ENCODE data around the gene EFNA2. TPM values are rescaled to one million over a fixed set of nuclear protein-coding genes. Genes with fewer than 3 reads are reported as not detected.

Gene EFNA2
- total RNA-seq, 1 donor from 2014 or later = not detected

DNA sequence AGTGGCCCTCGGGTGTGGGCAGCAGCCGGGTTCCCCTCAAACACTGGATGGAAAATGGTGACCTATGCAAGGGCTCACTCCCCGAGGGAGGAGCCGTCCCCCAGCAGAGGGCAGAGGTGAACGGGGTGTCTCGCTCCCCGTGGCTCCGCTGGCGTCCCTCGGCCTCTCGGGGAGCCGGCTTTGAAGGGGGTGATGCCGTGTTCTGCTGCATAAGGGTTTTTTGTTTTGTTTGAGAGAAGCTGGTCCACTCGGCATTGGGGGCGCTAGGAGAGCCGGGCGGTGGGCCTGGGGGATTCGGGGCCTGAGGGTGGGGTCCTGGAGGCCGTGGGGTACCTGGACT lies 4.0 kb downstream of the EFNA2 start:
- intact Hi-C loops (cut with DNase I) = no loop called here
- peaks cover 18% of the 10 kb centered on the region for H3K27me3 ChIP-seq
- H3K27ac ChIP-seq = no peak overlapping the region
- no peaks in the 10 kb centered on the region for H3K9me3 ChIP-seq
- DNase-seq (ENCODE audit: extremely low spot score in 2 of 2) = no peak
- no peak overlapping the region for H3K4me3 ChIP-seq
- peaks cover 19% of the 10 kb centered on the region for H3K4me1 ChIP-seq
- H3K36me3 ChIP-seq = no peaks in the 10 kb centered on the region
- TF ChIP-seq, protein P1, sequence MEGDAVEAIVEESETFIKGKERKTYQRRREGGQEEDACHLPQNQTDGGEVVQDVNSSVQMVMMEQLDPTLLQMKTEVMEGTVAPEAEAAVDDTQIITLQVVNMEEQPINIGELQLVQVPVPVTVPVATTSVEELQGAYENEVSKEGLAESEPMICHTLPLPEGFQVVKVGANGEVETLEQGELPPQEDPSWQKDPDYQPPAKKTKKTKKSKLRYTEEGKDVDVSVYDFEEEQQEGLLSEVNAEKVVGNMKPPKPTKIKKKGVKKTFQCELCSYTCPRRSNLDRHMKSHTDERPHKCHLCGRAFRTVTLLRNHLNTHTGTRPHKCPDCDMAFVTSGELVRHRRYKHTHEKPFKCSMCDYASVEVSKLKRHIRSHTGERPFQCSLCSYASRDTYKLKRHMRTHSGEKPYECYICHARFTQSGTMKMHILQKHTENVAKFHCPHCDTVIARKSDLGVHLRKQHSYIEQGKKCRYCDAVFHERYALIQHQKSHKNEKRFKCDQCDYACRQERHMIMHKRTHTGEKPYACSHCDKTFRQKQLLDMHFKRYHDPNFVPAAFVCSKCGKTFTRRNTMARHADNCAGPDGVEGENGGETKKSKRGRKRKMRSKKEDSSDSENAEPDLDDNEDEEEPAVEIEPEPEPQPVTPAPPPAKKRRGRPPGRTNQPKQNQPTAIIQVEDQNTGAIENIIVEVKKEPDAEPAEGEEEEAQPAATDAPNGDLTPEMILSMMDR (IDR thresholded peaks at IDR 0.05) = no peak
- TF ChIP-seq POLR2A (IDR thresholded peaks at IDR 0.05) (no peak), POLR2AphosphoS5 (IDR thresholded peaks at IDR 0.05; ENCODE audit: insufficient read depth in 1 of 2, low read depth in 1 of 2) (no peak)

DNA sequence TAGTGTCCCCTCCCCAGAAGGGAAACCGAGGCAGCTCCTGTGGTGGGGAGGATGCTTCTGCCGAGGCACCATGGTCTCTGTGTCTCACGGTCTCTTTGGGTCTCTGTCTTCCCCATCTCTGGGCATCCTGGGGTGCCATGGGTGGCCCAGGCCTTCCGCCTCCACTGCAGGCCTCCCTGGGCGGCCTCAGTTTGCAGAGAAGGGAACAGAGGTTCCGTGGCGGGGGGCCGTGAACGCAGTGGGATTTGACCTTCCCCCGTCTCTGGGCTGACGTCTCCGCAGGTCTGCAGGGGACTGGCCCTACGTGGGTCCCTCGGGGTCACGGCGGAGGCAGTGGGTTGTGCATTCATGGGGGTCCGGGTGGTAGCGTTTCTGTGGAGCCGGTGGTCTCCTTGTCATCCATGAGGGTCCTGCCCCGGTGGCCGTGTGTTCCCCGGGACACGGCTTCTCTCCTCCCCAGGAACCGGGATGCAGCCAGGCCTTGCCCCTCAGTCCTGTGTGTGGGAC lies 4.6 kb downstream of the EFNA2 start:
- peaks cover 24% of the 10 kb centered on the region for H3K27me3 ChIP-seq

DNA sequence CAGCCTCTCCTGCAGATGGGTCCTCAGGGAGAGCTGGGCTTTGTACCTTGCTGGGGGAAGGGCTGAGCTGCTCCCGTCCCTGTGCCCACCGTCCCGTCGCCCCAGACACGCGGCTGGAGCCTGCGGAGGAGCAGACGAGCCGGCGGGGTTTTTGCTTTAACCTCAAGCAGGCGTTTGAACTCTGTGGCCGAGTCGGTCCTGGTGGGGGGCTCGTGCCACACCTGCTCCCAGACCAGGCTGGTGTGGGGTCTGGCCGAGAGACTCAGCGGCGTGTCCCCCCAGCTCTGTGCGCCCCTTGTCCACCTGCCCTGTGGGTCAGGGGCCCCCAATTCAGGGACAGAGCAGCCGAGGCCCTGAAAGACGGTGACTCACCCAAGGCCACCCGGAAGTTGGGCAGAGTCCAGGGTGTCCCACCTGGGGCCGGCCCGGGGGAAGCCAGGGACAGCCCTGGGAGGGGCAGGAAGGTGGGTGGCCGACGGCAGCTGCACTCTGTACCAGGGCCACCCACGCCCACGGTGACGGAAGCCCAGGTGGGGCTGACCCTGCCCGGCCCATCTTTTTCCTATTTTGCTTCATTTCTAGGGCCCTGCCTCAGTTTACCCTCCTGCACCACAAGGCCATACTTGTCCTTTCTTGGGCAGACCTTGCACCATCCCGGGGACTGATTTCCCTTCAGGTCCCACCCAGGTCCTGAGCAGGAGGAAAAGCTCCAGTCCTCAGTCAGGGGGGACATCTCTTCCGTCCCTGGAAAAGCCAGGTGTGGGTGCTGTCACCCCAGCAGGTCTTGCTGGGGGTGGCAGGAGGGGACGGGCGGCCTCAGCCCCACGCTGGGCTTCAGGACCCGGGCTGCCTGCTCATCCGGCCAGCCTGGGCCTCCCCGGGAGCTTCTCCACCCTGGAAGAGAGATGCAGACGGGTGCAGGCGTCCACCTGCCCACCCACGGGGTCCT lies 5.3 kb downstream of the EFNA2 start:
- TF ChIP-seq POLR2A (IDR thresholded peaks at IDR 0.05) (no peak), POLR2AphosphoS5 (IDR thresholded peaks at IDR 0.05; ENCODE audit: insufficient read depth in 1 of 2, low read depth in 1 of 2) (no peak)
- TF ChIP-seq, protein P1 (IDR thresholded peaks at IDR 0.05) = no peak

More for the DNA sequence above, 4.6 kb downstream of the EFNA2 start:
- no peak overlapping the region for H3K27ac ChIP-seq
- TF ChIP-seq POLR2A (IDR thresholded peaks at IDR 0.05) (no peak), POLR2AphosphoS5 (IDR thresholded peaks at IDR 0.05; ENCODE audit: insufficient read depth in 1 of 2, low read depth in 1 of 2) (no peak)
- TF ChIP-seq, protein P1 (IDR thresholded peaks at IDR 0.05) = no peak
- no peaks in the 10 kb centered on the region for H3K36me3 ChIP-seq
- no peaks in the 10 kb centered on the region for H3K9me3 ChIP-seq
- no peak overlapping the region for H3K4me3 ChIP-seq
- intact Hi-C loops (cut with DNase I) = no loop called here
- no peak for DNase-seq (ENCODE audit: extremely low spot score in 2 of 2)
- peaks cover 17% of the 10 kb centered on the region for H3K4me1 ChIP-seq

DNA sequence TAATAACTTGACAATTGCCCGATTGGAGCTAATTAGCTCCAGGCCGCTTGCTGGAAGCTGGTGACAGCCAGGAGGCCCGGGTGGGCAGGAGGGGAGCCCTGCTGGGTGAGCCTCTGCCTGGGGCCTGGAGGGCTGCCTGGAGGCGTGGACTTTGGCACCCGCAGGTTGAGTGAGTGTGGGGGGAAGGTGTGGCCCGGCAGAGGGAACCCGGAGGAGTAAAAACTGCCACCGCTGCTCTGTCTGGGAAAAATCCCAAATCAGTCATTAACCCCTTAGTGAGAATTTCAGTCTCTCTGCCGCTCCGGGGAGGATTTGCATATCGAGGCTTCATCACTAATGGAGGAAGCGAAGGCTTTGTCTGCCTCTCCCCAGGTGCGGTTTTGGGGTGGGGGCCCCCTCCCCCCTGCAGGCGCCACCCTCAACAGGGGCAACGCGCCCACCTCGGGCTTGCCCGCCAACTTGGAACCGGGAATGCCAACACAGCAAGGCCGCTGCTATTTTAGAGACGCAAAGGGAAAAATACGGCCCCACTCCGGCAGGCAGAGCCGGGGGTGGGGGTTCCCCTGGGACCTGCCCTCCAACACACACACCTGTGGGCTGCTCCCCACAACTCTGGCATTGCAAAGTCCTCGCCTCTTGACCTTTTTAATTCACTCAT lies 6.2 kb downstream of the EFNA2 start:
- H3K9me3 ChIP-seq = no peaks in the 10 kb centered on the region
- no peak overlapping the region for H3K27ac ChIP-seq
- peaks cover 26% of the 10 kb centered on the region for H3K27me3 ChIP-seq
- H3K36me3 ChIP-seq = no peaks in the 10 kb centered on the region
- intact Hi-C loops (cut with DNase I) = no loop called here
- H3K4me3 ChIP-seq = no peak overlapping the region
- TF ChIP-seq POLR2A (IDR thresholded peaks at IDR 0.05) (no peak), POLR2AphosphoS5 (IDR thresholded peaks at IDR 0.05; ENCODE audit: insufficient read depth in 1 of 2, low read depth in 1 of 2) (no peak)
- TF ChIP-seq, protein P1 (IDR thresholded peaks at IDR 0.05) = no peak
- no peak for DNase-seq (ENCODE audit: extremely low spot score in 2 of 2)
- H3K4me1 ChIP-seq = peaks cover 14% of the 10 kb centered on the region

More for the DNA sequence above, 5.3 kb downstream of the EFNA2 start:
- Histone ChIP-seq H3K4me3 (no peak overlapping the region), H3K27me3 (peaks cover 29% of the 10 kb centered on the region), H3K9me3 (no peaks in the 10 kb centered on the region), H3K36me3 (no peaks in the 10 kb centered on the region), H3K4me1 (peaks cover 20% of the 10 kb centered on the region), H3K27ac (no peak overlapping the region)
- intact Hi-C loops (cut with DNase I) = no loop called here
- no peak for DNase-seq (ENCODE audit: extremely low spot score in 2 of 2)

All from vagina (tissue), 2 donors.